Measurements from ENCODE around the gene PPDPF.

PPDPF gene

GRCh38 chr20:63533388-63533787 lies 12.8 kb downstream of the PPDPF start:
- TF ChIP-seq REST (IDR thresholded peaks at IDR 0.05; ENCODE audit: insufficient read depth in 1 of 2, low read depth in 2 of 2, low read length in 2 of 2): no peak
- TF ChIP-seq TAF1 (IDR thresholded peaks at IDR 0.05; ENCODE audit: borderline replicate concordance, insufficient read depth, low read length): no peak
- TF ChIP-seq SIN3A (IDR thresholded peaks at IDR 0.05; ENCODE audit: borderline replicate concordance, insufficient read depth, low read length): no peak
- TF ChIP-seq POLR2AphosphoS5 (IDR thresholded peaks at IDR 0.05; ENCODE audit: low read depth, low read length): no peak
- no peak for TF ChIP-seq FOXP2 (optimal IDR thresholded peaks at IDR 0.05; ENCODE audit: borderline replicate concordance, extremely low read depth, extremely low read length, insufficient read depth)

GRCh38 chr20:63533871-63534393 lies 13.4 kb downstream of the PPDPF start:
- TF ChIP-seq TAF1 (IDR thresholded peaks at IDR 0.05; ENCODE audit: borderline replicate concordance, insufficient read depth, low read length): no peak
- no peak for TF ChIP-seq FOXP2 (optimal IDR thresholded peaks at IDR 0.05; ENCODE audit: borderline replicate concordance, extremely low read depth, extremely low read length, insufficient read depth)
- no peak for TF ChIP-seq POLR2AphosphoS5 (IDR thresholded peaks at IDR 0.05; ENCODE audit: low read depth, low read length)
- TF ChIP-seq SIN3A (IDR thresholded peaks at IDR 0.05; ENCODE audit: borderline replicate concordance, insufficient read depth, low read length): no peak
- TF ChIP-seq REST (IDR thresholded peaks at IDR 0.05; ENCODE audit: insufficient read depth in 1 of 2, low read depth in 2 of 2, low read length in 2 of 2): no peak

GRCh38 chr20:63534427-63534830 lies 13.9 kb downstream of the PPDPF start:
- TF ChIP-seq POLR2AphosphoS5 (IDR thresholded peaks at IDR 0.05; ENCODE audit: low read depth, low read length) (no peak), SIN3A (IDR thresholded peaks at IDR 0.05; ENCODE audit: borderline replicate concordance, insufficient read depth, low read length) (no peak), TAF1 (IDR thresholded peaks at IDR 0.05; ENCODE audit: borderline replicate concordance, insufficient read depth, low read length) (no peak), FOXP2 (optimal IDR thresholded peaks at IDR 0.05; ENCODE audit: borderline replicate concordance, extremely low read depth, extremely low read length, insufficient read depth) (no peak), REST (IDR thresholded peaks at IDR 0.05; ENCODE audit: insufficient read depth in 1 of 2, low read depth in 2 of 2, low read length in 2 of 2) (no peak)

- TF ChIP-seq FOXP2 (optimal IDR thresholded peaks at IDR 0.05; ENCODE audit: borderline replicate concordance, extremely low read depth, extremely low read length, insufficient read depth) (peak; percentile 30), POLR2AphosphoS5 (IDR thresholded peaks at IDR 0.05; ENCODE audit: low read depth, low read length) (no peak), SIN3A (IDR thresholded peaks at IDR 0.05; ENCODE audit: borderline replicate concordance, insufficient read depth, low read length) (no peak)
Observed at GRCh38 chr20:63534831-63535651, 14.5 kb downstream of the PPDPF start.

GRCh38 chr20:63536241-63536977 lies 15.8 kb downstream of the PPDPF start:
- TF ChIP-seq FOXP2 (optimal IDR thresholded peaks at IDR 0.05; ENCODE audit: borderline replicate concordance, extremely low read depth, extremely low read length, insufficient read depth): peak; percentile 14
- no peak for TF ChIP-seq TAF1 (IDR thresholded peaks at IDR 0.05; ENCODE audit: borderline replicate concordance, insufficient read depth, low read length)
- TF ChIP-seq REST (IDR thresholded peaks at IDR 0.05; ENCODE audit: insufficient read depth in 1 of 2, low read depth in 2 of 2, low read length in 2 of 2): no peak
